ENCODE data around the gene NT5E.

Gene NT5E

GRCh38 chr6:85406641-85407075, 43.2 kb upstream of the NT5E start:
- Histone ChIP-seq H3K36me3 (ENCODE audit: control insufficient read depth, insufficient read depth, low read length) (no peaks in the 10 kb centered on the region), H3K4me1 (ENCODE audit: control insufficient read depth, insufficient read depth, low read length) (peaks cover 26% of the 10 kb centered on the region), H3K9ac (ENCODE audit: low read depth, low read length) (no peak overlapping the region), H3K4me3 (ENCODE audit: low read depth, low read length) (no peak overlapping the region), H3K27me3 (ENCODE audit: control insufficient read depth, insufficient read depth, low read length) (no peaks in the 10 kb centered on the region), H3K9me3 (ENCODE audit: control insufficient read depth, insufficient read depth, low read length) (no peaks in the 10 kb centered on the region), H3K27ac (ENCODE audit: low read depth, low read length) (no peak overlapping the region)

GRCh38 chr6:85408039-85408438, 41.8 kb upstream of the NT5E start:
- Histone ChIP-seq H3K27ac (ENCODE audit: low read depth, low read length) (no peak overlapping the region), H3K9me3 (ENCODE audit: control insufficient read depth, insufficient read depth, low read length) (no peaks in the 10 kb centered on the region), H3K27me3 (ENCODE audit: control insufficient read depth, insufficient read depth, low read length) (no peaks in the 10 kb centered on the region), H3K4me3 (ENCODE audit: low read depth, low read length) (no peak overlapping the region), H3K9ac (ENCODE audit: low read depth, low read length) (no peak overlapping the region), H3K36me3 (ENCODE audit: control insufficient read depth, insufficient read depth, low read length) (no peaks in the 10 kb centered on the region), H3K4me1 (ENCODE audit: control insufficient read depth, insufficient read depth, low read length) (peaks cover 17% of the 10 kb centered on the region)

- Histone ChIP-seq H3K4me1 (ENCODE audit: control insufficient read depth, insufficient read depth, low read length) (no peaks in the 10 kb centered on the region), H3K27ac (ENCODE audit: low read depth, low read length) (no peak overlapping the region), H3K9me3 (ENCODE audit: control insufficient read depth, insufficient read depth, low read length) (no peaks in the 10 kb centered on the region), H3K27me3 (ENCODE audit: control insufficient read depth, insufficient read depth, low read length) (no peaks in the 10 kb centered on the region), H3K9ac (ENCODE audit: low read depth, low read length) (no peak overlapping the region), H3K36me3 (ENCODE audit: control insufficient read depth, insufficient read depth, low read length) (no peaks in the 10 kb centered on the region), H3K4me3 (ENCODE audit: low read depth, low read length) (no peak overlapping the region)
Observed at GRCh38 chr6:85412911-85413430, 36.9 kb upstream of the NT5E start.

- Histone ChIP-seq H3K9ac (ENCODE audit: low read depth, low read length) (no peak overlapping the region), H3K4me1 (ENCODE audit: control insufficient read depth, insufficient read depth, low read length) (no peaks in the 10 kb centered on the region), H3K9me3 (ENCODE audit: control insufficient read depth, insufficient read depth, low read length) (no peaks in the 10 kb centered on the region), H3K27me3 (ENCODE audit: control insufficient read depth, insufficient read depth, low read length) (no peaks in the 10 kb centered on the region), H3K36me3 (ENCODE audit: control insufficient read depth, insufficient read depth, low read length) (no peaks in the 10 kb centered on the region), H3K4me3 (ENCODE audit: low read depth, low read length) (no peak overlapping the region), H3K27ac (ENCODE audit: low read depth, low read length) (no peak overlapping the region)
Observed at GRCh38 chr6:85416049-85416448, 33.8 kb upstream of the NT5E start.

GRCh38 chr6:85416766-85417165, 33.1 kb upstream of the NT5E start:
- Histone ChIP-seq H3K4me1 (ENCODE audit: control insufficient read depth, insufficient read depth, low read length) (no peaks in the 10 kb centered on the region), H3K36me3 (ENCODE audit: control insufficient read depth, insufficient read depth, low read length) (no peaks in the 10 kb centered on the region), H3K27ac (ENCODE audit: low read depth, low read length) (no peak overlapping the region), H3K4me3 (ENCODE audit: low read depth, low read length) (no peak overlapping the region), H3K9me3 (ENCODE audit: control insufficient read depth, insufficient read depth, low read length) (no peaks in the 10 kb centered on the region), H3K27me3 (ENCODE audit: control insufficient read depth, insufficient read depth, low read length) (no peaks in the 10 kb centered on the region), H3K9ac (ENCODE audit: low read depth, low read length) (no peak overlapping the region)

GRCh38 chr6:85417336-85417735, 32.5 kb upstream of the NT5E start:
- H3K36me3 ChIP-seq (ENCODE audit: control insufficient read depth, insufficient read depth, low read length): no peaks in the 10 kb centered on the region
- no peak overlapping the region for H3K9ac ChIP-seq (ENCODE audit: low read depth, low read length)
- H3K4me1 ChIP-seq (ENCODE audit: control insufficient read depth, insufficient read depth, low read length): no peaks in the 10 kb centered on the region
- H3K27ac ChIP-seq (ENCODE audit: low read depth, low read length): no peak overlapping the region
- H3K9me3 ChIP-seq (ENCODE audit: control insufficient read depth, insufficient read depth, low read length): no peaks in the 10 kb centered on the region
- no peak overlapping the region for H3K4me3 ChIP-seq (ENCODE audit: low read depth, low read length)
- H3K27me3 ChIP-seq (ENCODE audit: control insufficient read depth, insufficient read depth, low read length): no peaks in the 10 kb centered on the region

GRCh38 chr6:85418059-85418458, 31.8 kb upstream of the NT5E start:
- no peaks in the 10 kb centered on the region for H3K9me3 ChIP-seq (ENCODE audit: control insufficient read depth, insufficient read depth, low read length)
- no peak overlapping the region for H3K27ac ChIP-seq (ENCODE audit: low read depth, low read length)
- H3K27me3 ChIP-seq (ENCODE audit: control insufficient read depth, insufficient read depth, low read length): no peaks in the 10 kb centered on the region
- no peak overlapping the region for H3K4me3 ChIP-seq (ENCODE audit: low read depth, low read length)
- H3K4me1 ChIP-seq (ENCODE audit: control insufficient read depth, insufficient read depth, low read length): no peaks in the 10 kb centered on the region
- no peaks in the 10 kb centered on the region for H3K36me3 ChIP-seq (ENCODE audit: control insufficient read depth, insufficient read depth, low read length)
- no peak overlapping the region for H3K9ac ChIP-seq (ENCODE audit: low read depth, low read length)

- Histone ChIP-seq H3K27ac (ENCODE audit: low read depth, low read length) (no peak overlapping the region), H3K9ac (ENCODE audit: low read depth, low read length) (no peak overlapping the region), H3K4me1 (ENCODE audit: control insufficient read depth, insufficient read depth, low read length) (no peaks in the 10 kb centered on the region), H3K9me3 (ENCODE audit: control insufficient read depth, insufficient read depth, low read length) (no peaks in the 10 kb centered on the region), H3K4me3 (ENCODE audit: low read depth, low read length) (no peak overlapping the region), H3K36me3 (ENCODE audit: control insufficient read depth, insufficient read depth, low read length) (no peaks in the 10 kb centered on the region), H3K27me3 (ENCODE audit: control insufficient read depth, insufficient read depth, low read length) (no peaks in the 10 kb centered on the region)
Observed at GRCh38 chr6:85419046-85419759, 30.7 kb upstream of the NT5E start.

- no peaks in the 10 kb centered on the region for H3K27me3 ChIP-seq (ENCODE audit: control insufficient read depth, insufficient read depth, low read length)
- no peak overlapping the region for H3K4me3 ChIP-seq (ENCODE audit: low read depth, low read length)
- H3K36me3 ChIP-seq (ENCODE audit: control insufficient read depth, insufficient read depth, low read length): no peaks in the 10 kb centered on the region
- H3K9me3 ChIP-seq (ENCODE audit: control insufficient read depth, insufficient read depth, low read length): no peaks in the 10 kb centered on the region
- H3K27ac ChIP-seq (ENCODE audit: low read depth, low read length): no peak overlapping the region
- H3K9ac ChIP-seq (ENCODE audit: low read depth, low read length): no peak overlapping the region
- no peaks in the 10 kb centered on the region for H3K4me1 ChIP-seq (ENCODE audit: control insufficient read depth, insufficient read depth, low read length)
Observed at GRCh38 chr6:85420551-85420950, 29.3 kb upstream of the NT5E start.

- no peak overlapping the region for H3K4me3 ChIP-seq (ENCODE audit: low read depth, low read length)
- no peak overlapping the region for H3K9ac ChIP-seq (ENCODE audit: low read depth, low read length)
- no peaks in the 10 kb centered on the region for H3K36me3 ChIP-seq (ENCODE audit: control insufficient read depth, insufficient read depth, low read length)
- H3K27ac ChIP-seq (ENCODE audit: low read depth, low read length): no peak overlapping the region
- H3K4me1 ChIP-seq (ENCODE audit: control insufficient read depth, insufficient read depth, low read length): no peaks in the 10 kb centered on the region
- no peaks in the 10 kb centered on the region for H3K27me3 ChIP-seq (ENCODE audit: control insufficient read depth, insufficient read depth, low read length)
- H3K9me3 ChIP-seq (ENCODE audit: control insufficient read depth, insufficient read depth, low read length): 0 out of 2 replicates have a peak, but pooled peaks cover 3% of the 10 kb centered on the region
Observed at GRCh38 chr6:85421181-85421580, 28.7 kb upstream of the NT5E start.

GRCh38 chr6:85421972-85422371, 27.9 kb upstream of the NT5E start:
- Histone ChIP-seq H3K4me3 (ENCODE audit: low read depth, low read length) (no peak overlapping the region), H3K9me3 (ENCODE audit: control insufficient read depth, insufficient read depth, low read length) (0 out of 2 replicates have a peak, but pooled peaks cover 3% of the 10 kb centered on the region)

More at GRCh38 chr6:85421972-85422371, 27.9 kb upstream of the NT5E start:
- Histone ChIP-seq H3K9ac (ENCODE audit: low read depth, low read length) (no peak overlapping the region), H3K27me3 (ENCODE audit: control insufficient read depth, insufficient read depth, low read length) (no peaks in the 10 kb centered on the region), H3K4me1 (ENCODE audit: control insufficient read depth, insufficient read depth, low read length) (no peaks in the 10 kb centered on the region), H3K36me3 (ENCODE audit: control insufficient read depth, insufficient read depth, low read length) (no peaks in the 10 kb centered on the region), H3K27ac (ENCODE audit: low read depth, low read length) (no peak overlapping the region)

All from HUES48 (cell line).